ENCODE results near the gene NUMB. TPM values are rescaled to one million over a fixed set of nuclear protein-coding genes. Genes with fewer than 3 reads are reported as not detected.
A peak's percentile ranks its signal among the peaks of the same experiment; 100 is the strongest.

NUMB gene
- 10 to 100 TPM; 27.9 to 31.5 TPM for total RNA-seq
- polyA plus RNA-seq (2013, experiment 1 of 2) = 36.0 TPM
- 41.1 TPM for polyA plus RNA-seq (2013, experiment 2 of 2)
- total RNA-seq = 20.6 to 66.5 (median 38.9) reads per million in 172 experiments

GRCh38 chr14:73458183-73458976 lies at the start of gene NUMB:
Gene NUMB (minus strand): TSS chr14:73458546. CDS start chr14:73355751, 102,795 bp downstream.
- CTCF ChIA-PET = interaction anchor here (1.0 to 1.5 kb wide), 5 partner anchors 9 to 286 kb away, joined by 3 to 4 read pairs (median 4); no protein-coding TSS in a partner anchor
- H3K4me3 ChIP-seq (ENCODE audit: low read length) = peak within 1 kb of the TSS; percentile 98
- H3K9me3 Mint-ChIP-seq = no peaks in the 10 kb centered on the region
- no peak for TF ChIP-seq CTCF (IDR thresholded peaks at IDR 0.05)
- peaks cover 22% of the 10 kb centered on the region for H3K4me1 ChIP-seq (ENCODE audit: insufficient read depth, low read length)
- no peaks in the 10 kb centered on the region for H3K27me3 Mint-ChIP-seq
- intact Hi-C loops (cut with DNase I, micrococcal nuclease) = loop anchor here in 1 of 2 experiments (5.0 to 10.0 kb wide), 2 partner anchors 401 to 1036 kb away; partner anchors contain the start of genes ISCA2, NPC2 and RBM25
- peak; percentile 96 for ATAC-seq (ENCODE audit: poor library complexity)
- H3K27me3 ChIP-seq (ENCODE audit: control insufficient read depth in 1 of 2, insufficient read depth in 2 of 2, low read length in 2 of 2) = no peaks in the 10 kb centered on the region
- H3K4me1 Mint-ChIP-seq (ENCODE audit: low read depth) = peaks cover 46% of the 10 kb centered on the region
- H3K9me3 ChIP-seq (ENCODE audit: control insufficient read depth in 1 of 2, insufficient read depth in 1 of 2, low read length in 2 of 2) = no peaks in the 10 kb centered on the region
- H3K36me3 Mint-ChIP-seq (ENCODE audit: low read depth) = peaks cover 13% of the 10 kb centered on the region
- H3K27ac Mint-ChIP-seq = peak within 1 kb of the TSS; percentile 84
- no peaks in the 10 kb centered on the region for H3K36me3 ChIP-seq (ENCODE audit: insufficient read depth, low read length)
- peak within 1 kb of the TSS; percentile 23 to 37 for H3K27ac ChIP-seq (ENCODE audit: low read depth in 1 of 2, low read length in 2 of 2)
- DNase-seq = peak; percentile 88 to 100 (median 94)
- H3K4me3 Mint-ChIP-seq = peak within 1 kb of the TSS; percentile 97
- POLR2A ChIA-PET = interaction anchor here (0.6 to 4.3 kb wide), 19 partner anchors 10 to 428 kb away, joined by 3 to 51 read pairs (median 7); partner anchors contain the start of genes ACOT2, ACOT6, PSEN1 and PTGR2

DNA sequence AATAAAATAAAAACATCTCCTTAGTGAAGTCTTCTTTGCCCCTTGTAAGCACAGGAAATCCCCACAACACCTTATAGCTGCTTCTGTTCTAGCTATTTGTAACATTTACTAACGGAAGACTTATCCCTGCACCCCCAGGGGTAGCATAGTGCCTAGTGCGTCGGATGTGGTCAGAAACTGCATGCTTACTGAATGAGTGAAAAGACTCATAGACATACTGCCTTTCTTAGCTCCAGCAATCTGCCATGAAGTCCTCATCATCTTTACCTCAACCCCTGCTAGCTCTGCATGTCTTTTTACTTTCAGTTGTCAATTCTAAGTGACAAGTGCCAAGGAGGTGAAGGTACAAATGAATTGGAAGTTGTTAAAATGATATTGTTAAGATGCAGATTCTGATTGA lies 45.3 kb upstream of the NUMB start:
- H3K4me1 Mint-ChIP-seq (ENCODE audit: low read depth) = no peaks in the 10 kb centered on the region
- CTCF ChIA-PET = interaction anchor here (0.7 kb wide), 1 partner anchor 11 kb away, joined by 4 read pairs; no protein-coding TSS in a partner anchor
- H3K27me3 ChIP-seq (ENCODE audit: control insufficient read depth in 1 of 2, insufficient read depth in 2 of 2, low read length in 2 of 2) = no peaks in the 10 kb centered on the region
- H3K27me3 Mint-ChIP-seq = no peaks in the 10 kb centered on the region
- H3K9me3 Mint-ChIP-seq = no peaks in the 10 kb centered on the region
- no peak overlapping the region for H3K27ac ChIP-seq (ENCODE audit: low read depth in 1 of 2, low read length in 2 of 2)
- no peak for ATAC-seq (ENCODE audit: poor library complexity)
- H3K27ac Mint-ChIP-seq = no peak overlapping the region
- no peaks in the 10 kb centered on the region for H3K9me3 ChIP-seq (ENCODE audit: control insufficient read depth in 1 of 2, insufficient read depth in 1 of 2, low read length in 2 of 2)
- H3K36me3 ChIP-seq (ENCODE audit: insufficient read depth, low read length) = peaks cover 8% of the 10 kb centered on the region
- DNase-seq = peak in 1 of 14 experiments; percentile 42
- H3K4me1 ChIP-seq (ENCODE audit: insufficient read depth, low read length) = no peaks in the 10 kb centered on the region
- TF ChIP-seq CTCF (IDR thresholded peaks at IDR 0.05) = no peak
- intact Hi-C loops (cut with DNase I, micrococcal nuclease) = no loop called here
- POLR2A ChIA-PET = interaction anchor here (1.1 to 2.1 kb wide), 2 partner anchors 13 to 65 kb away, joined by 4 to 8 read pairs; partner anchors contain the start of genes ACOT2 and RIOX1
- peaks cover 47% of the 10 kb centered on the region for H3K36me3 Mint-ChIP-seq (ENCODE audit: low read depth)
- no peak overlapping the region for H3K4me3 Mint-ChIP-seq
- no peak overlapping the region for H3K4me3 ChIP-seq (ENCODE audit: low read length)

DNA sequence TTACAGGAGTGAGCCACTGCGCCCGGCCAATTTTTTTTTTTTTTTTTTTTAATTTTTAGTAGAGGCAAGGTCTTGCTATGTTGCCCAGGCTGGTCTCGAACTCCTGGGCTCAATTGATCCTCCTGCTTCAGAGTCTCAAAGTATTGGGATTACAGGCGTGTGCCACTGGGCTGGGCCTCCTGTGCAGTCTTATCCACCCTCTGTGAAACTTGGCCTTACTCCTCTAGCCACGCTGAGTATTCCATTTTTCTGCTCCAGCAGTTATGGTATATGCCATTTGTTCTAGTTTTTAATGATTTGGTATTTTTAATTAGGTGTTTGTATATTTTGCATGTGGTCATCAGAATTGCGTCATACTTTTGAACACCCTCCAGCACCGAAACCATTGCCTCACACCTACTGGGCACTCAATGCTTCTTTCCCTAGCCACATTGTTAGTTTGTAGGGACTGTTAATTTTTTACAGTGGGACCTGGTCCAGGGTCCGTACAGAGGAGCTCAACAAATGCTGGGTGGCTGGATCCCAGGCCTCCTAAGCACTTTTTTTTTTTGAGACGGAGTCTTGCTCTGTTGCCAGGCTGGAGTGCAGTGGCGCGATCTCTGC lies 43.8 kb upstream of the NUMB start:
- Histone ChIP-seq H3K4me1 (ENCODE audit: insufficient read depth, low read length) (no peaks in the 10 kb centered on the region), H3K27ac (ENCODE audit: low read depth in 1 of 2, low read length in 2 of 2) (no peak overlapping the region), H3K27me3 (ENCODE audit: control insufficient read depth in 1 of 2, insufficient read depth in 2 of 2, low read length in 2 of 2) (no peaks in the 10 kb centered on the region), H3K9me3 (ENCODE audit: control insufficient read depth in 1 of 2, insufficient read depth in 1 of 2, low read length in 2 of 2) (no peaks in the 10 kb centered on the region), H3K36me3 (ENCODE audit: insufficient read depth, low read length) (peaks cover 11% of the 10 kb centered on the region), H3K4me3 (ENCODE audit: low read length) (no peak overlapping the region)
- ChIA-PET POLR2A (no interaction called here), CTCF (interaction anchor here (1.3 kb wide), 1 partner anchor 11 kb away, joined by 4 read pairs; the partner anchor contains the start of gene RIOX1)
- no peak for ATAC-seq (ENCODE audit: poor library complexity)
- Mint-ChIP-seq H3K27ac (no peak overlapping the region), H3K9me3 (no peaks in the 10 kb centered on the region), H3K36me3 (ENCODE audit: low read depth) (peaks cover 60% of the 10 kb centered on the region), H3K4me1 (ENCODE audit: low read depth) (no peaks in the 10 kb centered on the region), H3K27me3 (no peaks in the 10 kb centered on the region), H3K4me3 (no peak overlapping the region)
- DNase-seq = no peak
- intact Hi-C loops (cut with DNase I, micrococcal nuclease) = no loop called here
- TF ChIP-seq CTCF (IDR thresholded peaks at IDR 0.05) = no peak

All from CD4-positive, alpha-beta T cell (primary cell).